ENCODE results near the gene NFYA.

The NFYA gene

DNA sequence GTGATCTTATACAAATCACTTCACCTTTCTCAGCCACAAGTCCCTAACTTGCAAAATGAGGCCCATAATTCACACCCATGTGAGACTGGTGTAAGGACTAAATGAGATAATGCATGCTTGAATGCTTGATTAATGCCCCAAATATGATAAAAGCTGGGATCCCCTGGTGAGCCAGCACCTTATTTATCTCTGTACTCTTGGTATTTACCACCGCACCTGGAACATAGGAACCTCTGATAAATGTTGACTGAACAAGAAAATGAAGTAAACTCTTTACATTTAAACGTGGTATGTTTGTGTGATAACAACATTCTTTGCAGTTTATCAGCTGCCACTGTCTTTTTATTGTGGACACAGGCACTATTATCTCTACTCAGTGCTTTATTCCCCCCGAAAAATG is 22.2 kb upstream of the NFYA start:
- no peak overlapping the region for H2BK120ac ChIP-seq (ENCODE audit: low read depth, low read length)
- H3K14ac ChIP-seq (ENCODE audit: low read length in 2 of 2), result no peak overlapping the region
- DNase-seq, result no peak
- H3K36me3 ChIP-seq (ENCODE audit: control insufficient read depth in 1 of 2, insufficient read depth in 2 of 2, low read depth in 1 of 2, low read length in 2 of 2), result no peaks in the 10 kb centered on the region
- H3K4me1 ChIP-seq (ENCODE audit: control insufficient read depth, insufficient read depth, low read depth, low read length), result peaks cover 8% of the 10 kb centered on the region
- H3K27ac ChIP-seq (ENCODE audit: low read length, poor library complexity, severe bottlenecking), result no peak overlapping the region
- no peak overlapping the region for H2AFZ ChIP-seq (ENCODE audit: low read depth, low read length)
- H2AK5ac ChIP-seq (ENCODE audit: low read length, severe bottlenecking), result no peak overlapping the region
- no peak overlapping the region for H2BK15ac ChIP-seq (ENCODE audit: low read depth, poor library complexity, severe bottlenecking)
- H3K79me1 ChIP-seq (replicated peaks; ENCODE audit: low read length, poor library complexity, severe bottlenecking), result no peaks in the 10 kb centered on the region
- 69% methylated on average over 3 of the region's 3 CpGs for WGBS
- no peak overlapping the region for H3K18ac ChIP-seq (ENCODE audit: low read depth in 1 of 2, low read length in 2 of 2)
- H3K9ac ChIP-seq (ENCODE audit: low read length), result no peak overlapping the region
- no peak overlapping the region for H3K4ac ChIP-seq (ENCODE audit: low read depth in 1 of 2, low read length in 2 of 2)
- H2BK5ac ChIP-seq (ENCODE audit: low read depth, low read length, poor library complexity, severe bottlenecking), result no peak overlapping the region
- H3K23ac ChIP-seq (ENCODE audit: low read length in 2 of 2), result no peak overlapping the region
- H3K4me2 ChIP-seq (ENCODE audit: low read length, poor library complexity, severe bottlenecking), result no peak overlapping the region
- no peak overlapping the region for H3K4me3 ChIP-seq (ENCODE audit: insufficient read depth in 1 of 2, low read depth in 1 of 2, low read length in 2 of 2)
- H3K9me3 ChIP-seq (ENCODE audit: control insufficient read depth, low read length), result no peaks in the 10 kb centered on the region
- peaks cover 0 to 10% of the 10 kb centered on the region in 2 experiments for H3K27me3 ChIP-seq (ENCODE audit: control insufficient read depth in 1 of 2, insufficient read depth in 1 of 2, low read length in 2 of 2)
- no peak overlapping the region for H2BK12ac ChIP-seq (ENCODE audit: low read length in 2 of 2)
- H4K91ac ChIP-seq (ENCODE audit: low read length), result no peak overlapping the region
- H4K8ac ChIP-seq (ENCODE audit: low read length), result no peak overlapping the region

GRCh38 chr6:41051873-41052272 is 20.9 kb upstream of the NFYA start:
- Histone ChIP-seq H3K9ac (ENCODE audit: low read length) (no peak overlapping the region), H3K36me3 (ENCODE audit: control insufficient read depth in 1 of 2, insufficient read depth in 2 of 2, low read depth in 1 of 2, low read length in 2 of 2) (no peaks in the 10 kb centered on the region), H3K4ac (ENCODE audit: low read depth in 1 of 2, low read length in 2 of 2) (no peak overlapping the region), H3K9me3 (ENCODE audit: control insufficient read depth, low read length) (no peaks in the 10 kb centered on the region), H2BK120ac (ENCODE audit: low read depth, low read length) (no peak overlapping the region), H3K4me2 (ENCODE audit: low read length, poor library complexity, severe bottlenecking) (no peak overlapping the region), H3K27me3 (ENCODE audit: control insufficient read depth in 1 of 2, insufficient read depth in 1 of 2, low read length in 2 of 2) (peaks cover 0 to 10% of the 10 kb centered on the region in 2 experiments), H3K4me1 (ENCODE audit: control insufficient read depth, insufficient read depth, low read depth, low read length) (peaks cover 7% of the 10 kb centered on the region), H2BK12ac (ENCODE audit: low read length in 2 of 2) (no peak overlapping the region), H4K91ac (ENCODE audit: low read length) (no peak overlapping the region), H2AFZ (ENCODE audit: low read depth, low read length) (no peak overlapping the region), H2BK15ac (ENCODE audit: low read depth, poor library complexity, severe bottlenecking) (no peak overlapping the region), H2BK5ac (ENCODE audit: low read depth, low read length, poor library complexity, severe bottlenecking) (no peak overlapping the region), H3K18ac (ENCODE audit: low read depth in 1 of 2, low read length in 2 of 2) (no peak overlapping the region), H3K27ac (ENCODE audit: low read length, poor library complexity, severe bottlenecking) (no peak overlapping the region), H4K8ac (ENCODE audit: low read length) (no peak overlapping the region), H3K4me3 (ENCODE audit: insufficient read depth in 1 of 2, low read depth in 1 of 2, low read length in 2 of 2) (no peak overlapping the region), H3K14ac (ENCODE audit: low read length in 2 of 2) (no peak overlapping the region), H3K23ac (ENCODE audit: low read length in 2 of 2) (no peak overlapping the region), H3K79me1 (replicated peaks; ENCODE audit: low read length, poor library complexity, severe bottlenecking) (no peaks in the 10 kb centered on the region), H2AK5ac (ENCODE audit: low read length, severe bottlenecking) (no peak overlapping the region)
- WGBS, result 66% methylated on average over 5 of the region's 5 CpGs
- DNase-seq, result no peak

GRCh38 chr6:41053041-41053440 is 19.7 kb upstream of the NFYA start, which contains the start of gene APOBEC2:
APOBEC2 (plus strand) TSS chr6:41053202; CDS start chr6:41053348, 146 bp downstream.
- H3K4me1 ChIP-seq (ENCODE audit: control insufficient read depth, insufficient read depth, low read depth, low read length), result peaks cover 7% of the 10 kb centered on the region
- H3K36me3 ChIP-seq (ENCODE audit: control insufficient read depth in 1 of 2, insufficient read depth in 2 of 2, low read depth in 1 of 2, low read length in 2 of 2), result no peaks in the 10 kb centered on the region
- H3K27ac ChIP-seq (ENCODE audit: low read length, poor library complexity, severe bottlenecking), result no peak within 1 kb of the TSS
- DNase-seq, result no peak
- H3K27me3 ChIP-seq (ENCODE audit: control insufficient read depth in 1 of 2, insufficient read depth in 1 of 2, low read length in 2 of 2), result peaks cover 0 to 5% of the 10 kb centered on the region in 2 experiments
- H3K4me3 ChIP-seq (ENCODE audit: insufficient read depth in 1 of 2, low read depth in 1 of 2, low read length in 2 of 2), result no peak within 1 kb of the TSS
- WGBS, result 62% methylated on average over 4 of the region's 5 CpGs
- peak within 1 kb of the TSS in 1 of 2 experiments; percentile 24 for H3K18ac ChIP-seq (ENCODE audit: low read depth in 1 of 2, low read length in 2 of 2)
- H2BK12ac ChIP-seq (ENCODE audit: low read length in 2 of 2), result no peak within 1 kb of the TSS
- H2BK5ac ChIP-seq (ENCODE audit: low read depth, low read length, poor library complexity, severe bottlenecking), result no peak within 1 kb of the TSS
- H2AK5ac ChIP-seq (ENCODE audit: low read length, severe bottlenecking), result no peak within 1 kb of the TSS
- no peak within 1 kb of the TSS for H3K4ac ChIP-seq (ENCODE audit: low read depth in 1 of 2, low read length in 2 of 2)
- H3K14ac ChIP-seq (ENCODE audit: low read length in 2 of 2), result no peak within 1 kb of the TSS
- no peak within 1 kb of the TSS for H3K9ac ChIP-seq (ENCODE audit: low read length)
- H2AFZ ChIP-seq (ENCODE audit: low read depth, low read length), result no peak within 1 kb of the TSS
- H3K4me2 ChIP-seq (ENCODE audit: low read length, poor library complexity, severe bottlenecking), result no peak within 1 kb of the TSS
- no peak within 1 kb of the TSS for H3K23ac ChIP-seq (ENCODE audit: low read length in 2 of 2)
- H3K9me3 ChIP-seq (ENCODE audit: control insufficient read depth, low read length), result no peaks in the 10 kb centered on the region
- H3K79me1 ChIP-seq (replicated peaks; ENCODE audit: low read length, poor library complexity, severe bottlenecking), result no peaks in the 10 kb centered on the region
- no peak within 1 kb of the TSS for H2BK120ac ChIP-seq (ENCODE audit: low read depth, low read length)
- no peak within 1 kb of the TSS for H4K8ac ChIP-seq (ENCODE audit: low read length)
- no peak within 1 kb of the TSS for H2BK15ac ChIP-seq (ENCODE audit: low read depth, poor library complexity, severe bottlenecking)
- no peak within 1 kb of the TSS for H4K91ac ChIP-seq (ENCODE audit: low read length)

DNA sequence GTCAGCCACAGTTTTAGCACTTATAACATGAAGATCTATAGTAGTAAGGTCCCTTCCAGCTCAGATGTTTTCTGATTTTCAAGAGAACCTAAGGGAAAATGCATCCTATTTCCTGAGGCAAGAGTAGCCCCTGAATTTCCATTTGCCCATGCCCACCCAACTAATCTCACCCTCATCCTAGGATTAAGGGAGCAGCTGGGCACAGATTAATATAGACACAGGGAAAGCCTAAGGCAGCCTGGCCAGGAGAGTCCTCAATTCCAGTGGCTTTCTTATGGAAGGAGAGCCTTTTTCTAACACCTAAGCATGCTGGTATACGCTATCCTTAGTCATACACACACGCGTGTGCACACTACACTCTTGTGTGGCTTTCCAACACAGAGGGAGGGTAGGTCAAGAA is 18.3 kb upstream of the NFYA start:
- Histone ChIP-seq H2BK15ac (ENCODE audit: low read depth, poor library complexity, severe bottlenecking) (no peak overlapping the region), H3K18ac (ENCODE audit: low read depth in 1 of 2, low read length in 2 of 2) (peak overlapping the region in 1 of 2 experiments; percentile 37), H3K9me3 (ENCODE audit: control insufficient read depth, low read length) (no peaks in the 10 kb centered on the region), H2BK12ac (ENCODE audit: low read length in 2 of 2) (peak overlapping the region; percentile 23 to 27), H2AK5ac (ENCODE audit: low read length, severe bottlenecking) (no peak overlapping the region), H2AFZ (ENCODE audit: low read depth, low read length) (no peak overlapping the region), H3K79me1 (replicated peaks; ENCODE audit: low read length, poor library complexity, severe bottlenecking) (no peaks in the 10 kb centered on the region), H2BK120ac (ENCODE audit: low read depth, low read length) (no peak overlapping the region), H3K4me3 (ENCODE audit: insufficient read depth in 1 of 2, low read depth in 1 of 2, low read length in 2 of 2) (no peak overlapping the region), H2BK5ac (ENCODE audit: low read depth, low read length, poor library complexity, severe bottlenecking) (no peak overlapping the region), H3K27me3 (ENCODE audit: control insufficient read depth in 1 of 2, insufficient read depth in 1 of 2, low read length in 2 of 2) (peaks cover 0 to 5% of the 10 kb centered on the region in 2 experiments), H3K4ac (ENCODE audit: low read depth in 1 of 2, low read length in 2 of 2) (no peak overlapping the region), H3K23ac (ENCODE audit: low read length in 2 of 2) (no peak overlapping the region), H3K14ac (ENCODE audit: low read length in 2 of 2) (no peak overlapping the region), H3K36me3 (ENCODE audit: control insufficient read depth in 1 of 2, insufficient read depth in 2 of 2, low read depth in 1 of 2, low read length in 2 of 2) (no peaks in the 10 kb centered on the region), H4K91ac (ENCODE audit: low read length) (peak overlapping the region; percentile 12), H4K8ac (ENCODE audit: low read length) (no peak overlapping the region), H3K9ac (ENCODE audit: low read length) (no peak overlapping the region), H3K4me2 (ENCODE audit: low read length, poor library complexity, severe bottlenecking) (no peak overlapping the region), H3K4me1 (ENCODE audit: control insufficient read depth, insufficient read depth, low read depth, low read length) (peaks cover 7% of the 10 kb centered on the region), H3K27ac (ENCODE audit: low read length, poor library complexity, severe bottlenecking) (no peak overlapping the region)
- no peak for DNase-seq
- 100% methylated on average over 2 of the region's 3 CpGs for WGBS
